ENCODE results near the gene DSCAML1. TPM values are rescaled to one million over a fixed set of nuclear protein-coding genes. Genes with fewer than 3 reads are reported as not detected.
"Not testable (repeated sequence)": the region's sequence is repeated elsewhere in the genome, so short reads cannot be mapped to it uniquely, and the experiment has no call there.

Gene DSCAML1
- total RNA-seq, 6 experiments from 2014 or later = not detected

DNA sequence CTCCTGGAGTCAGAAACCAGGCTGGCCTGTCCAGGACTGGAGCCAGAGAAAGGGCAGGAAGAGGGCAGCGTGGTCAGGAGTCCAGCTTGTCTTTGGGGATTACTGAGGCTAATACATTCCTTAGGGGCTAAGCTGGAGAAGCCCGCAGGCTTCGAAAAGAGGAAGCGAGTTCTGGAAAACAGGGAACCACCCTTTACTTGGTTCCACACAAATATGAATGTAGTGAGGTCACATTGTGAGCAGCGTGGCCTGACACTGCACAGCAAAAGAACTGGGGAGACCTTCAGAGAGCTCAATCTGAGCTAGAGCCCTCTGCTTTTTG is 337.1 kb downstream of the DSCAML1 start:
- Mint-ChIP-seq H3K36me3 (ENCODE audit: low read depth) (no peaks in the 10 kb centered on the region), H3K9me3 (no peaks in the 10 kb centered on the region), H3K4me1 (ENCODE audit: low read depth) (no peaks in the 10 kb centered on the region), H3K4me3 (no peak overlapping the region), H3K27me3 (ENCODE audit: insufficient read depth) (peaks cover 50% of the 10 kb centered on the region), H3K27ac (no peak overlapping the region)
- DNase-seq = no peak
- TF ChIP-seq, protein P1, sequence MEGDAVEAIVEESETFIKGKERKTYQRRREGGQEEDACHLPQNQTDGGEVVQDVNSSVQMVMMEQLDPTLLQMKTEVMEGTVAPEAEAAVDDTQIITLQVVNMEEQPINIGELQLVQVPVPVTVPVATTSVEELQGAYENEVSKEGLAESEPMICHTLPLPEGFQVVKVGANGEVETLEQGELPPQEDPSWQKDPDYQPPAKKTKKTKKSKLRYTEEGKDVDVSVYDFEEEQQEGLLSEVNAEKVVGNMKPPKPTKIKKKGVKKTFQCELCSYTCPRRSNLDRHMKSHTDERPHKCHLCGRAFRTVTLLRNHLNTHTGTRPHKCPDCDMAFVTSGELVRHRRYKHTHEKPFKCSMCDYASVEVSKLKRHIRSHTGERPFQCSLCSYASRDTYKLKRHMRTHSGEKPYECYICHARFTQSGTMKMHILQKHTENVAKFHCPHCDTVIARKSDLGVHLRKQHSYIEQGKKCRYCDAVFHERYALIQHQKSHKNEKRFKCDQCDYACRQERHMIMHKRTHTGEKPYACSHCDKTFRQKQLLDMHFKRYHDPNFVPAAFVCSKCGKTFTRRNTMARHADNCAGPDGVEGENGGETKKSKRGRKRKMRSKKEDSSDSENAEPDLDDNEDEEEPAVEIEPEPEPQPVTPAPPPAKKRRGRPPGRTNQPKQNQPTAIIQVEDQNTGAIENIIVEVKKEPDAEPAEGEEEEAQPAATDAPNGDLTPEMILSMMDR (IDR thresholded peaks at IDR 0.05) = no peak

DNA sequence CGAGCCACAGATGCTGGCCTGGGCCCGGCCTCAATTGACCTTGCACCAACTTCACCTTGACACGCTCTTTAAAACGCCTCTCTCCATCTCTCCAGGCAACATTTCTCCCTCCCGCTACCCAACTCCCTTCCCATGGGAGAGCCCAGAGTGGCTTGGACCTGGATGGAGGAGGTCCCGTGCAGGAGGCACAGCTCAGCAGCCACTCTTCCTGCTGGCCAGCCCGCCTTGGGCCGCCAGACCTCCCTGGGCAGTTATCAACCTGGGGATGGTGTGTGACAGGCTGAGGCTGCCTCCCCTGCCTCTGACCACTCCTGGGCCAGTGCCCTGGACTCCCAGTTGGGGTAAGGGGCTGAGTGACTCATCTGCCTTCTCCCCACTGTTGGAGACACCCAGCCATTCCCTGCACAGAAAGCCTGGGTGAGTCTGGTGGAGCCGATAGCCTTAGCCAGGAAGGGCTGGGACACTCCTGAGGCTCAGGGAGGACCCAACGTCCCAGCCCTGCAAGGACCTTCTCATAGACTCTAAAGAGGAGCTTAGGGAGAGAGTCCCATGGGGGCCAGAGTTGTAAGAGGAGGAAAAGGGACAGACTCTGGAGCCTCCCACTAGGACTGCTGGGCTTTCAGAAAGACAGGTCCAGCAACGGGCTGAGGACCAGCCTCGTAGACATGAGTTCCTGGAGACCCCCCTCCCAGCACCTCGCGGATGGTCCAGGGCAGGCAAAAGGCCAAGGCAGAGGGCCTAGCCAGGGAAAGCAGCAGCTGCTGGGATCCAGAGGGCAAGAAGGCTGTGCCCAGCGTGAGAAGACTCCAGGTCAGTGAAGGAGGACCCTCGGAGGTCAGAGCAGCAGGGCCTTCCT is 337.7 kb downstream of the DSCAML1 start:
- Mint-ChIP-seq H3K9me3 (peaks cover 3% of the 10 kb centered on the region), H3K27ac (no peak overlapping the region), H3K27me3 (ENCODE audit: insufficient read depth) (peaks cover 50% of the 10 kb centered on the region), H3K36me3 (ENCODE audit: low read depth) (peaks cover 1% of the 10 kb centered on the region), H3K4me1 (ENCODE audit: low read depth) (no peaks in the 10 kb centered on the region), H3K4me3 (no peak overlapping the region)
- no peak for DNase-seq
- TF ChIP-seq, protein P1 (IDR thresholded peaks at IDR 0.05) = no peak

DNA sequence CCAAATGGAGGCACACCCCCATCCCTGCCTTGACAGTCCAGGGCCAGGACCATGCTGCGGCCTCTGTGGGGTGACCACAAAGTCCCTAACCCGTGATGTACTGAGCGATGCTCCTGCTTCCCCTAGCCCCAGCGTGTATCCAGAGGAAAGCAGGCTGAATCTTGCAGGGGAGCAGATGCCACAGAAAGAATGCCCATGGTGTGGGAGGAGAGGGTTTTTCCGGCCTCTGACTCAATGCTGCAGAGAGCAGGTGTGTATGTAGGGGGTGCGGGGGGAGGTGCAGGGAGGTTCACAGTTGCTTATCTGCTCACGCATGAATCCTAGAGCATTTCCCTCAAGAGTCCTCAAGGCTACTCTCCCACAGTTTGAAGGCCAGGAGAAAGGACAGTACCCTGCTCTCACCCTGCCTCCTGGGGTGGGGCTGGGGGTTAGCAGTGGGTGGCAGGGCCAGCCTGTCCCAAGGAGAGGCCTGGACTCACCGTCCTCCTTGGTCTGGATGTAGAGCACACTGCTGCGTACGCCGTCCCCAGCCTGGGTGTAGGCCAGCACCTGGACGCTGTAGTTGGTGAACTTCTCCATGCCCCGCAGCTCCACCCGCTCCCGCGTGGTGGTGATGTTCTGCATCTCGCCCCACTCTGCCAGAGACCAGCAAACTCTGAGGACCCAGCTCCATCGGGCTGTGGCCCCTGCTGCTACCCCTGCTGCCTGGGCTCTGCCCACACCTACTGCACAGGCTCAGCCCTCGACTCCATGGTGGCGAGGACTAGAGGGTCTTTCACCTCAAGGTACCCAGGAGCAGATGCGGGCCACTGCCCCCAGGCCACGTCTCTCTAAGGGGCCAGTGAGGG is 338.5 kb downstream of the DSCAML1 start:
- no peak for DNase-seq
- Mint-ChIP-seq H3K27me3 (ENCODE audit: insufficient read depth) (peaks cover 52% of the 10 kb centered on the region), H3K27ac (no peak overlapping the region), H3K4me3 (no peak overlapping the region), H3K9me3 (peaks cover 12% of the 10 kb centered on the region), H3K4me1 (ENCODE audit: low read depth) (no peaks in the 10 kb centered on the region), H3K36me3 (ENCODE audit: low read depth) (peaks cover 8% of the 10 kb centered on the region)
- TF ChIP-seq, protein P1 (IDR thresholded peaks at IDR 0.05) = no peak

DNA sequence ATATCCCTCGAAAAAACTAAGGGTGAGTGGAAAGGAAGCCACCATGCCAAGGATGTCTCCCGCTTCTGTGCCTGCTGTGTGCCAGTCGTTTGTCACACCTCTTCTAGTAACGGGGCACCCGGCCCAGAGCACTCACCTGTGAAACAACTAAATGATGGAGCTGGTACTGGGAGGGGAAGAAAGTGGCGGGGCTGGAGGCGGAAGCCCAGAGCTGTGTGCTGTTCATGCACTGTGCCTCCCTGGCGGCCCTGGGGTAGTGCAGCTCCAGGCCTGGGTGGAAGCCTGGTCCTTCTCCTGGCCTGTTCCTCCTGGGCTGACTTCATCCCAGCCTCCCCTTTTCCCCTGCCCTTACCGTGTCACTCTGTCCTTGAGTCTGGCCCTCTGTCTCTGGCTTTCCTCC is 339.2 kb downstream of the DSCAML1 start:
- no peak for DNase-seq
- Mint-ChIP-seq H3K9me3 (peaks cover 13% of the 10 kb centered on the region), H3K36me3 (ENCODE audit: low read depth) (peaks cover 8% of the 10 kb centered on the region), H3K4me3 (no peak overlapping the region), H3K27ac (no peak overlapping the region), H3K27me3 (ENCODE audit: insufficient read depth) (peaks cover 54% of the 10 kb centered on the region), H3K4me1 (ENCODE audit: low read depth) (no peaks in the 10 kb centered on the region)
- TF ChIP-seq, protein P1 (IDR thresholded peaks at IDR 0.05) = no peak

DNA sequence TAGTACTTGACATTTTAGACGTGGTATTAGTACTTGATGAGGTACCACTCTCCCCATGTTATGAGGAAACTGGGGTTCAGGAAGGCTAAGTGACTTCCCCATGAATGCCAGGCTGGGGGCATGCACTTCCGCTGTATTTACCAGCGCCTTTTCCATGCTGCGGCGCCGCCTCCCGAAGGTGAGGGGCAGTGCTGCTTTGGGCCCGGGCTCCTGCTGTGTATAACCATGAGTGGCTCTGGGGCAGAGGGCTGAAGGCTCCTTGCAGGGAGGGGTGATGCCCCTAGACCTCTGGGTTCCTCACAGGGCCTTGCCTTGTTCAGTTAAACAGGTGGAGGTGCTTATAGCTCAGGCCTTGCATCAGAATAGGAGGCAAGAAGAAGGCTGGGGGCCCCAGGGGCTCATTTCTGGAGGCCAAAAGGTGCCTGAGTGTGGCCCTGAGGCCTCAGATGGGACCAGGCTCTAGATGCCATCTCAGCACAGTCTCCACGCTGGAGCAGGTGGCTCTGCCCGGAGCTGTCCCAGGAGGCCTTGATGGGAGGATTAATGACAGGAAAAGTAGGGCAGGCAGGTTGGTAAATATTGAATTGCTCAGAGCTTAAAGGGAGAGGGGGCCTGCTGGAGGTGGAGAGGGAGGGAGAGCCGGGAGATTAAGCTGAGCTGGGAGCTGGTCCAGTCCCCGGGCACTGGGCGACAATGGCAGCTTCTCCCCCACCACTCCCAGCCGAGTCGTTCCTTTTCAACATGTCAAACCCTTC is 339.8 kb downstream of the DSCAML1 start:
- no peaks in the 10 kb centered on the region for H3K4me1 Mint-ChIP-seq (ENCODE audit: low read depth)
- H3K27ac Mint-ChIP-seq = no peak overlapping the region
- peaks cover 50% of the 10 kb centered on the region for H3K27me3 Mint-ChIP-seq (ENCODE audit: insufficient read depth)
- TF ChIP-seq, protein P1 (IDR thresholded peaks at IDR 0.05) = no peak
- peaks cover 8% of the 10 kb centered on the region for H3K36me3 Mint-ChIP-seq (ENCODE audit: low read depth)
- no peak overlapping the region for H3K4me3 Mint-ChIP-seq
- DNase-seq = no peak
- peaks cover 13% of the 10 kb centered on the region for H3K9me3 Mint-ChIP-seq

DNA sequence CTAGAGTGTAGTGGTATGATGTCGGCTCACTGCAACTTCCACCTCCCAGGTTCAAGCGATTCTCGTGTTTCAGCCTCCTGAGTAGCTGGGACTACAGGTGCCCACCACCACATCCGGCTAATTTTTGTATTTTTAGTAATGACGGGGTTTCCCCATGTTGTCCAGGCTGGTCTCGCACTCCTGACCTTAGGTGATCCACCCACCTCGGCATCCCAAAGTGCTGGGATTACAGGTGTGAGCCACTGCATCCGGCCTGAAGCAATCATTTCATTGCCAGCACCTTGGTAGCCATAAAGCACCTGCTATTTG is 340.3 kb downstream of the DSCAML1 start:
- not testable (repeated sequence) for H3K27ac Mint-ChIP-seq; DNase-seq; H3K4me1 Mint-ChIP-seq (ENCODE audit: low read depth); H3K4me3 Mint-ChIP-seq; H3K36me3 Mint-ChIP-seq (ENCODE audit: low read depth)
- H3K9me3 Mint-ChIP-seq = peaks cover 13% of the 10 kb centered on the region
- H3K27me3 Mint-ChIP-seq (ENCODE audit: insufficient read depth) = peaks cover 50% of the 10 kb centered on the region
